GM19397 (cell line): Measurements from ENCODE around the gene LCNL1.
A peak's percentile ranks its signal among the peaks of the same experiment; 100 is the strongest.

Source experiments
- ATAC-seq: cut with Tn5 transposase; IDR thresholded peaks from one replicate; pipeline ENCODE4 v1.9.1; 2021; ENCODE audit warnings: mild to moderate bottlenecking, moderate library complexity; ENCODE audit not compliant: unreplicated experiment

The LCNL1 gene

DNA sequence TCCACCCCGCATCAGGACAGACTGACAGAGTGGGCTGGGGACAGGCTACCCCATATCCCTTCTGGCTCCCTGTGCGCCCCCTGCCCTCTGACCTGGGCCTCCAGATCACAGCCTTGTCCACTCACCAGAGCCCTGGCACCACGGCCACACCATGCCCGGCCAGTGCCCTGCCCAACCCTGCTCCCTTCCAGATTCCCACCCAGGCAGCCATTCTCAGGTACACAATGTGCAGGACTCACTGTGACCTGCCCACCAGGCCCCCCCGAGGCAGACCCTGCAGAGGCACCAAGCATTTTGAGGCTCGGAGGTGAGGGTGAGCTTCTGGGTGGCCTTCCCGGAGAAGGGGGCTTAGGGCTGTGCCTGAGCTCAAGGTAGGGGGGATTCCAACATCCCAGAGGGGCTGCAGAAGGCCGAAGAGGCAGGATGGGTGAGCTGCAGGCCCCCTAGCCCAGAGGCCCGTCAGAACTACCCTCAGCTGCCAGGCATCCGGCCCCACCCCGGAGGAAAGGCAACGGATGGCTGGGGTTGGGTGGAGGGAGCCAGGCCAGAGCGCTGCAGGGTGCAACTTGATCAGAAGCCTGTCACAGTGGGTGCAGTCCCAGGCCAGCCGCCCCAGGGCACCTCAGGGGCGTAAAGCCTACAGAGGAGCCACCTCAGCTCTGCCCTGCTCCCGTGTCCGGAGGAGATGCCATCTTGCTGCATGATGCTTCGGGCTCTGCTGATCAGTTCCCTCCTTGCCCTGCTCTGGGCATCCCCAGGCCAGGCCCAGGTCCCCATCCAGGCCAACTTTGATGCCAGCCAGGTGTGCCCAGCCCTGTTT is at the start of gene LCNL1:
TSS of gene LCNL1 (plus strand) at position 762 of the 820 bp plus-strand sequence. CDS start 594 bp downstream, outside the sequence.
- ATAC-seq = no peak

DNA sequence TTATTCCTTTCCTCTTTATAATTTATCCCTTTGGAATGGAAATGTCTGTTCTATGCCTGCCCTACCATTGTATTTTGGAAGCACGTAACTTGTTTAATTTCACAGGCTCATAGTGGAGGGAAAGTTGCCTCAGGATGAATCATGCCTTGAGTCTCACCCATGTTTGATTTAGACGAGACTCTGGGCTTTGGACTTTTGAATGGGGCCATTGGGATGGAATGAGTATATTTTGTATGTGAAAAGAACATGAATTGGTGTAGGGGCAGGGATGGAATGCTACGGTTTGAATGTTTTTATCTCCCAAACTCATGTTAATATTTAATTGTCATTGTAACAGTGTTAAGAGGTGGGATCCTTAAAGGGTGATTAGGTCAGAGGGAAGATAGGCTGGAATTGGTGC is 48.5 kb upstream of the LCNL1 start:
- ATAC-seq = no peak

- no peak for ATAC-seq
These were observed 47.1 kb upstream of the LCNL1 start for GRCh38 chr9:136935651-136936050.

DNA sequence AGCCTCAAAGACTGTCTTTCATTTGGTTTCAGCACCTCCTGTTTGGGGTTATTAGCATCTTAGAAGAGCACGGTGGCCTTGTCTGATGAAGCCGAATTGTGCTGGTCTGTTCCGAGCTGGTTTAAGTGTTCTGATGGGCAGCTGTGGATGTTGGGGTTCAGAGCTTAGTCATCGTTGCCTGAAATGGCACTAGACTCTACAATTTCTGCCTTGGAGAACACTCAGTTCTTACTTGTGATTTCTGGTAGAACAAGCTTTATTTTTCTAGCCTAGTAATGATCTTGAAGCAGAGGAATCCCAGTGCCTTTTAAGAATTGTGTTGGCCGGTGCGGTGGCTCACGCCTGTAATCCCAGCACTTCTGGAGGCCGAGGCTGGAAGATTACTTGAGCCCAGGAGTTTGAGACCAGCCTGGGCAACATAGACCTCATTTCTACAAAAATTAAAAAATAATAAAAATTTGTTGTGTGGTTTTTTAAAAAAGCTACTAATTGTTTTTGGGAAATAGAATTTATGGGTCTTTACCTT is 46.1 kb upstream of the LCNL1 start:
- ATAC-seq = no peak

- no peak for ATAC-seq
These were observed 45.4 kb upstream of the LCNL1 start for GRCh38 chr9:136937186-136938001.

DNA sequence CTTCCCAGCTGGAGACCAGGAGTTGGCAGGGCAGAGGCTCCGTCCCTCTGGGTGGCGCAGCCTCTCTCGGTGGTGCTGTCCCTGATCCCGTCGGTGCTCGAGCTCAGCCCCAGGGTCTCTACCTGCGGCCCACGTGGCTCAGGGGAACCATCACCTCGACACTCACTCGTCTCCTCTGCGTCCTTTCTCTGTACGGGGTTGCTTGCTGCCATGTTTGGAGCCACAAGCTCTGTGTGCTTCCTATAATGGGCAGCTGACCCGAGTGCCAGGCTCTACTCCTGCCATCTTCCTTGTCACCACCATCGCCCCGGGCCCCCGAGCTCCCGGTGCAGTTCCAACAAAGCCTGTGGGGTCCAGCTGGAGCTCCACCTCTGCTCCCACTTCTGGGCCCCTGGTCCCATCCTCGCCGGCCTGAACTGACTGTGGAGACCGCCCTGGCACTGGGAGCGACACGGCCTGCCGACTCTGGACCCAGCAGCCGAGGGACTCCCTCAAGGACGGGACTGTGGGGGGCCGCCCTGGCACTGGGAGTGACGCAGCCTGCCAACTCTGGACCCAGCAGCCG is 43.3 kb upstream of the LCNL1 start:
- ATAC-seq = no peak

- ATAC-seq = no peak
These were observed 42.7 kb upstream of the LCNL1 start for GRCh38 chr9:136939996-136940525.

- no peak for ATAC-seq
These were observed 42.1 kb upstream of the LCNL1 start for GRCh38 chr9:136940526-136941230.

- ATAC-seq = no peak
These were observed 41.3 kb upstream of the LCNL1 start for GRCh38 chr9:136941231-136942111.

- no peak for ATAC-seq
These were observed 40.5 kb upstream of the LCNL1 start for GRCh38 chr9:136942112-136942880.

GRCh38 chr9:136942881-136943230 is 39.9 kb upstream of the LCNL1 start:
- ATAC-seq = no peak

DNA sequence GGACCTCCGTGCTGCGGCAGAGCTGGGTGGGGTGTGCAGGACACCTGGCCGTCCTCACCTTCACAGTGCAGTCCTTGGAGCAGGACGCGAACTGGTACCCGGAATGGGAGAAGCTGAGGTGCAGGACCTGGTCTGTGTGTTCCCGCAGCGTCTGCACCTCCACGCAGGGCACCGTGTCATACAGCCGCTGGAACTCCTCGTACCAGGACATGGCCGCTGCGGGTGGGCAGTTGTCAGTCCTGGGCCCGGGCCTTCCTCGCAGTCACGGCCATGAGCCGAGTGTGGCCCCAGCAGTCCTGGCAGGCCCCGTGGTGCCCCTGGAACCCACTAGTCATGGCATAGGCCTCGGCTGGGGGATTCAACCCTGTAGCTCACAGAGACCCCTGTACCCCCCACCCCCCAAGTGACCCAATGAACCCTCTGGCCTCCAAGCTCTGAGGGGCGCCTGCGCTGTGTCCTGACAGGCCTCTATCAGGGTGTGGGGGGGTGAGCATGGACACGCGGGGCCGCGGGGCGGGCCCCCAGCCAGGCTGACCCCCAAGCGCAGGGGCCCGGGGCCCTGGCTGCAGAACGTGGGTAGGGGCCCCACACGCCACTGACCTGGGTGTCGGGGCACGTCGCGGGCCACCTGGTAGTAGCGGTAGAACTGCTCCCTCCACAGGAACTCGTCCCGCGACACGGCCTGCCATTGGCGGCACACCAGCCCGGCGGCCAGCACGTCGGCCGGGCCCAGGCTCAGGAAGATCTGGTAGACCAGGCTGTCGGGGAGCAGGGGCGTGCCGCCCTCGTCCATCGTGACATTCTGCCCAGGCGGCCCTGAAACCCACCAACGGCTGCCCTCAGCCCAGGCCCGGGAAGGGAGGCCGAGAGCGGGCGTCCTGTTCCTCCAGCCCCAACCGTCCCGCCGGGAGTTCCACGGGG is 39.2 kb upstream of the LCNL1 start:
- ATAC-seq = peak; percentile 4

- ATAC-seq = peak; percentile 32
These were observed 38.6 kb upstream of the LCNL1 start for GRCh38 chr9:136944212-136944518.

DNA sequence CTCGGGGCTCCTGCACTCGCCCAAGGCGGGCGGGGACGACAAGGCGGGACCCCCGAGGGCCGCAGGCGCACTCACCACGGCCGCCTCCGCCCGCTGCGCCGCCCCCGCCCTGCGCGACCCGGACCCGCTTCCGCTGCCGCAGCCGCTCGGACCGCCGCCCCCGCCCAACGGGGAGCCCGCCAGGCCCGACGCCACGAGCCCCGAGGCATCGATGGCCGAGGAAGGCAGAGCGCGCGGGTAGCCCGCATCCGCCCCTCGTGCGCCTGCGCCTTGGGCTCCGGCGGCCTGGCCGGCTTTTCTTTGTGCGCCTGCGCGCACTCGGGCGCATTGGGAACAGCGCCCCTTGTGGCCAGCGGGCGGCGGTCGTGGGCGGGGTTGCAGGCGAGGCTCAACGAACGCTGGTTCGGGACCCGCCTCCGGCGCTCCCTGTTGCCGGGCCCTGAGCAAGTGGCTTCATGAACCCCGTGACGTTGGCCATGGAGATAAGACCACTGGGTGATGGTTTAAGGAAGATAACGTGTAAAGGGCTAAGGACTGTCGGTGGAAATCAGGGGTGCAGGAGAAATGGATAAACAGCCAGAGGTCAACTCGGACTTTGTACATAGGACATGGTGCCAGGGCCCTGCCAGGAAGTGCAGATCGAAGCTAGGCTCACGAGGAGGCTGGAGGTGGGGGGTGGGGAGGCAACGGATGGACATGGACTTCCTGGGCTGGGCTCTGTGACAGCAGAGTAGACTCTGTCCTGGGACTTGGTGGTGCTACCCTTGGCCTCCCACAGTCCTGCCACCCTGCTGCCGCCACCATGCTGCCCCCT is 38.1 kb upstream of the LCNL1 start, which contains the start of the genes C8G and FBXW5:
TSS of gene C8G (plus strand) at position 725 of the 814 bp plus-strand sequence. CDS start at position 803, 78 bp downstream.
TSS of gene FBXW5 (minus strand) at position 220 of the 814 bp plus-strand sequence. CDS start 655 bp downstream, outside the sequence.
- ATAC-seq = peak; percentile 79

DNA sequence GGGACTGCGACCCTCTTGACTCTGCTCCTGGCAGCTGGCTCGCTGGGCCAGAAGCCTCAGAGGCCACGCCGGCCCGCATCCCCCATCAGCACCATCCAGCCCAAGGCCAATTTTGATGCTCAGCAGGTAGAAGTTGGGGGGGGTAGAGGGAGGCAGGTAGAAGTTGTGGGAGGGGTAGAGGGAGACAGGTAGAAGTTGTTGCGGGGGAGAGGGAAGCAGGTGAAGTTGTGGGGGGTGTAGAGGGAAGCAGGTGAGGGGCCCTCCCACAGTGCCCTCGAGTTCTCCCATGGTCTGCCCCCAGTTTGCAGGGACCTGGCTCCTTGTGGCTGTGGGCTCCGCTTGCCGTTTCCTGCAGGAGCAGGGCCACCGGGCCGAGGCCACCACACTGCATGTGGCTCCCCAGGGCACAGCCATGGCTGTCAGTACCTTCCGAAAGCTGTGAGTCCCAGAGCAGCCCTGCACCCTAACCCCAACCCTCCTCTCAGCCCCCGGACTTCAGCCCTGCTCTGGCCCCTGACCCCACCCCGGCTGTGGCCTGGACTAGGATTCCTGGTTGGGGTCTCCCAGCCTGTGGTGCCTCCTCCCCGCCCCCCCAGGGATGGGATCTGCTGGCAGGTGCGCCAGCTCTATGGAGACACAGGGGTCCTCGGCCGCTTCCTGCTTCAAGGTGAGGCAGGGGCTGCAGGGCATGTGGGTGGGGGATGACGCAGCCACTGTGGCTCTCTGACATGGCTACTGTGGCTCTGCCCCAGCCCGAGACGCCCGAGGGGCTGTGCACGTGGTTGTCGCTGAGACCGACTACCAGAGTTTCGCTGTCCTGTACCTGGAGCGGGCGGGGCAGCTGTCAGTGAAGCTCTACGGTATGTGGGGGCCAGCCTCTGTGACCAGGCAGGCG is 37.2 kb upstream of the LCNL1 start:
- ATAC-seq = no peak
